SU-DHL-6 (cell line): ENCODE results near the gene INSIG2.

Experiments
- CTCF ChIP-seq: fragments of 200-600 bp; sonication (generic); IDR thresholded peaks from one replicate; pipeline ENCODE4 v1.5.1; 2017; ENCODE audit warnings: antibody characterized with exemption, mild to moderate bottlenecking, low read length, moderate library complexity; ENCODE audit not compliant: insufficient read depth, poor library complexity, severe bottlenecking
- EZH2phosphoT487 ChIP-seq: fragments of 200-600 bp; sonication (generic), shearing (Covaris generic); conservative IDR thresholded peaks from 2 replicates; pipeline ENCODE4 v1.6.1; 2018; ENCODE audit warnings: mild to moderate bottlenecking, antibody characterized with exemption, low read length, moderate library complexity, mixed read lengths

- TF ChIP-seq CTCF (no peak), EZH2phosphoT487 (no peak)
Measured at GRCh38 chr2:118121986-118122524, 33.8 kb downstream of the INSIG2 start.
